ENCODE data around the gene SLC2A6.

Gene SLC2A6

DNA sequence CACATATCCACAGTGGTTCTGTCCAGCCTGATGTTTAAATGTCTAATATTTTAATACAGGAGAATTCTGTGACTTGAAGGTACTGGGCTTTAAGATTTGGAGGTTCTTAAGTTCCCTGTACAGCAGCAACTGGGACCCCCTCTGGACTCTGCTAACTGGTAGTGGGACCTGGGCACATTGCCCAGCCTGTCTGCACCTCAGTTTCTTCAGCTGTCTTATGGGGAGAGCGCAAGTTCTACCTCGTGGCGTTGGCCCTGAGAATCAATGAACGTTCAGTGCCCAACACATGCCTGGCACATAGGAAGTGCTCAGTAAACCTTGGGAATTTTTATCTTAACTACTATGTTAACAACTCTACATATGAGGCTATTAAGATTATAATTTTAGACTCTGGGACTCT lies 1.4 kb downstream of the SLC2A6 start:
- DNase-seq, result no peak

DNA sequence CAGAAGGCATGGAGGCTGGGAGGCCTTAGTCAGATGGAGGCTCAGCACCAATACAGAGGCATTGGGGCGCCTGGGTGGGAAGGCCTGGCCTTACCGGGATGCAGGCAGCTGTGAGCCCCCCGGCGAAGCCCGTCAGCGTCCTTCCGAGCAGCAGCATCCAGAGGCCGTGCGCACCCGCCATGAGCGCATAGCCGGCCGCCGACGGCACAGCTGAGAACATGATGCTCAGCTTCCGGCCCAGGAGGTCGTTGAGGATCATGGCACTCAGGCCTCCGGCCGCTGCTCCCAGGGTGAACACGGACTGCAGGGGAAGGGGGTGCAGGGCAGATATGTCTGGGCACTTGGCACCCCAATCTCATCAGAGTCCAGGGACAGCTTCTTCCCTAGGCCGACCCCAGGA lies 2.0 kb downstream of the SLC2A6 start:
- DNase-seq, result no peak

DNA sequence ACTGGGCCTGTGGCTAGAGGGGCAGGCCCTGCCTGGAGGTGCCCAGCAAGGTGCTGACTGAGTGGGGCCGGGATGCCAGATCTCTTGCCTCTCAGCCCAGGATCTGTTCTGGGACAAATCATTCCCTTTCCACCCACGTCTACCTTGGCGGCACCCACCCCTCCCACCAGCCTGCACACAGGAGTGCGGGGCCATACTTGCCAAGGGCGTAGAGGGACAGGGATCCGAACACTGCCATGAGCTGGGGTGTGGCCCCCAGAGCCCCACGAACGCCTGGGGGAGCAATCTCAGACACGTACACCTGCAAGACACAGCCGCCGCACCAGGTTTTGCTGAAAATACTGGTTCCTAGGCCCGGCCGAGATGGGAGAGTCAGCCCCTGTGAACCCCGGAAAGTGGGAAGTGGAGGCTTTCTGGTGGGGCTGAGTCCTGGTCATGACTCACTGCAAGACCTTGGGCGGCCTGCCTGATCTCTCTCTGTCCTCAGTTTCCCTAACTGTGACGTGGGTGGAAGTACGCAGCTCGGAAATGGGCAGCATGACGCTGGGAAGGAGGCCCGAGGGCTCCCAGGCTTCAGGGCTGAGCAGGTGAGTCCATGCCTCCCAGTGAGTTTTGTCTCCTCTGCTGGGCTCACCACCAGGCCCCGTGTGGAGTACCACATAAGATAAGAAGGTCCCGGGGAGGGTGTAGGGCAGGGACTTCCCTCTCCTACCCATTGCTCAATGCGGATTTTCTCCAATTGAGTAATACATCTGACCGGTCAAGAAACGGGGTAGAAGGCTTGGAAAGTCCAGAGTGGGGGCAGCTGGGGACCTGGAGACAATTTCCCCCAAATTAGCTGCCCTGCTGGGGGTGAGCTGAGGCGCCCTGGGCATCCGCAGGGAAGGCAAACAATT lies 2.6 kb downstream of the SLC2A6 start:
- DNase-seq, result no peak

DNA sequence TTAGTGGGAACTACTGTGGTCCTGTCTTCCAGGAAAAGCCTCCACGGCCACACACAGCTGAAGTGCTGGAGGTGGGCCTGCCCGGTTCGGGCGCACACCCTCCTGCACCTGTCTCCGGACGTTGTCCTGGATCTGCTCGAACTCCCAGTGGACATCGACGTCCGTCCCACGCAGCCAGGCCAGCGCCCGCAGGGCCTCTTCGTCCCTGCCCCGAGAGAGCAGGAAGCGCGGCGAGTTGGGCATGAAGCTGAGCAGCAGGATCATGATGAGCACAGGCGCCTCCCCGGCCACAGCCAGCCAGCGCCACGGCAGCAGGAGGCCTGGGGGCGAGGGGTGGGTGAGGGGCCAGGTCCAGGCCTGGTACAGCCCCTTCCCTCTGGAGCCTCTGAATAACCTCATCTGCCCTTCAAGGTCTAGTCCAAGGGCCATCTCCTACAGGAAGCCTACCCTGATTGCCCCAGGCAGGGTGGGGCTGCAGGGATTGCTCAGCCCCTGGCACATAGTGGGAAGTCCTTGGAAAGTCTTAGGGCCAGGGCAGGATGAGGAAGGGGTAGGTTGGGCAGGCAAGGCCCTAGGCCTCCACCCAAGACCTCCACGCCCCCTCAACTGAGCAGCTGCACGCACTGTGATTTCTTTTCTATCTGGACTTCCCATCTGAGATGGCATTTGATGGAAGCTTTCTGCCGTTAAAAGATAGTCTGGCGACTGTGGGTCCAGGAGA lies 3.4 kb downstream of the SLC2A6 start:
- no peak for DNase-seq

DNA sequence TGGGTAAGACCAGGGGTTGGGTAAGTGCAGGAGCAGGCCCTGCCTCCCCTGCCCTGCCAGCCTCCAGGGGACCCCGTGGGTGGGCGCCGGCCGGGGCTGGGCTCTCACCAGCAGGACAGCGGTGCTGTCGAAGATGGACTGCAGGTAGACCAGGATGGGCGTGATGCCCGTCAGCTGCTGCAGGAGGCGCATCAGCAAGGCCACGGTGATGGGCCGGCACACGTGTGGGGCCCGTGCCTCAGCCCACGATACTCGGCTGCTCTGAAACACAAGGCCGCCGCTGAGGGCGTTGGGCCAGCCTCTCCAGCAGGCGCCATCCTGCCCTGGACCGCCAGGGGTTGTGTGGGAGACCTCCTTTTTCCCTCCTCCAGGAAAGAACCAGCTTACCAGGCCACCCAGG lies 4.0 kb downstream of the SLC2A6 start:
- no peak for DNase-seq

DNA sequence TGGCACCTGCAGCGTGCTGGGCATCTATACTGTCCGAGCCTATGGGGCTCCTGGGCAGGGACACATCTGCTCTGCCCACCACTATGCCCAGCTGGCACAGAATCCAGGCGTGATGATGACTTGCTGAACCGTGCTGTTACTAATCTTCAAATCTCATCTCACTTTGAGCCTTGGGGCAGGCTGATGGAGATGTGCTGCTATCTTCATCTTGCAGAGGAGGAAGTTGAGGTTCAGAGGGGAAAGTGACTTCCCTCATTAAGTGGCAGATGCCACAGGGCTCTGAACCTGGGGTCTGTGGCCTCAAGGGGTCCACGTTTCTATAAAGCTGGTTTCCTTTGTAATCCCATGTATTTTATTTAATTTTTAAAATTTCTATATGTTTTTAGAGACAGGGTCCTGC lies 4.7 kb downstream of the SLC2A6 start:
- DNase-seq, result no peak

DNA sequence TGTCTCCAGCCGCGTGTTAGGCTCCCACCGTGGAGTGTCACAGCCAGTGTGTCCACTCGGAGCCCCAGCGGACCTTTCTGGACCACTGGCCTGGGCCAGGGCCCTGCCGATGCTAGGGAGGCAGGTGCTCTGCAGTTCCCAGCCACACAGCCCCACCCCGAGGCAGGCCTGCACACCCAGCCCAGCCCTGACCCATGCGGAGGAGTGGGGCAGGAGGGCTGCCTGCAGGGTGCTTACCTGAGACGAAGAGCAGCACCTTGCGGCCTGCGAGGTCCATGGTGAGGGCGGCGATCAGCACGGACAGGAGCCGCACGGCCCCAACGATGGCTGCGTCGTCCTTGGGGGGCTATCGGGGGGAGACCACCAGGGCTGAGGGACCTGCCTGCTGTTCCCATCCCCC lies 5.2 kb downstream of the SLC2A6 start:
- no peak for DNase-seq

DNA sequence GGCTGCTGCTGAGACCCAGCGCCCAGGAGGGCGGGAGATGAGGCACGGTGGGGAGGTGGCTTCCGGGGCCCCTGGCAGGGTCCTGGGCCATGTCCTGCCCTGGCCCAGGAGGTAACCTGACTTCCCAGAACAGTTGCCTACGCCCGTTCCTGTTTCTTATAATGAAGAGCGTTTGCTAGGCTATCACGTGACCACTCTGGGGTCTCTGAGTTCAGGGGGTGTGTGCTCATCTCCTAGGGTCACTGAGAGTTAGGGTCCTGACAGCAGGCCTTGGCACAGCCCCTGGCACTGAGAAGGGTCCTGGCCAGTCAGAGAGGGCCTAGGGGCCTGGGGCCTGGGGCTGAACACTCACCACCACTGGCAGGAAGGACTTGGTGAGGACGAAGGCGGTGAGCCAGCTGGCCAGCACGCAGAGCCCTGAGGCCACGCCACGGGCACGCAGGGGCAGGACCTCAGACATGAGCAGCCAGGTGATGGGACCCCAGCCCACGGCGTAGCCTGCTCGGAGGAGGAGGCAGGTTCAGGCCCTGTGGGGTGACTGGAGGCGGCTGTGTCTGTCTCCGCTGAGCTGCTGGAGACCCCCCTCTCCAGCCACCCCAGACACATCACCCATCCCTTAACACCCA lies 6.0 kb downstream of the SLC2A6 start:
- no peak for DNase-seq

DNA sequence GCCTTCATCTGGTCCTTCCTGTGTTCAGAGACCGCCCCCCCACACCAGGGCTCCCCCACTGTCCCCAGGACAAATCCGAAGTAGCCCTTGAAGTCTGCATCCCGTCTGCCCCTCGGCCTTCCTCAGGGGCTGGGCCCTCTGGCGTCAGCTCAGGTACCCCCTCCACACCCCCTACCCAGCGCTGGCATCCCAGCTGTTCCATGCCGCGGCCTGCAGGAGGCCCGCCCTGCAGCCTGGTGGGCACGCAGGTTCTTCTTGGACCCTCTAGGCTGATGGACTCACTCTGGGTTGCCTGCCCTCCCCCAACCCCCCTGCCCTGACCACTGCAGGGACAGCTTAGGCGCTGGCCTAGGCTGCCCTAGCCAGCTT lies 6.6 kb downstream of the SLC2A6 start:
- no peak for DNase-seq

DNA sequence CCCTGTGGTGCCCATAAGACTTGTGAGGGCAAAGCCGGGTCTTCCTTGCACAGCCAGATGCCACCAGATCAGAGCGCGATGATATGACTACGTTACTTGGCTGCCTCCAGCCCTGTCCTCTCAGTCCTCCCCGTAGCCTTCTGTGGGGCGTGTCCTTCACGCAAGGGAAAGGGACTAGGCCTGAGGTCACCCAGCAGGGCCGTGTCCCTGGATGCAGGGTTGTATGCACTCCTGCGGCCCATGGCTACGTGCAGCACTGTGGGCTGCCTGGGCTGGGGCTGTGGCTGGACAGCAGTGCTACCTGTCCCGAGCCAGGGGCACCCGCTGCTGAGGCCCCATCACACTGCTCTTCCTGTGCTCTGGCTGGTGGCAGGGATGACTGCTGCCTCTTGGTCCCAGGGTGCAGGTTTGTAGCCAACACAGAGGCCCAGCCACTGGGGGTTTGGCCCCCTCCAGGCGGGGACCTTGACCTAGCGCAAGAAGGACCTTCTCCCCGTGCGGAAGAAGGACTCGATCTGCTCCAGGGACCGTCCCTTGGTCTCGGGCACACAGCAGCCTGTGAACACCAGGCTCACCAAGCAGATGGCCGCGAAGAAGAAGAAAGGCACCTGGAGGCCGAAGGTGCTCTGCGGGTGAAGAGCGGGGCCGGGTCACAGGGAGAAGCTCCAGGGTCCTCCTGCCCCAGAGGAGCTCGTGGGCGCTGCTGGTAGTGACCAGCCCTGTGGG lies 7.2 kb downstream of the SLC2A6 start:
- DNase-seq, result no peak

DNA sequence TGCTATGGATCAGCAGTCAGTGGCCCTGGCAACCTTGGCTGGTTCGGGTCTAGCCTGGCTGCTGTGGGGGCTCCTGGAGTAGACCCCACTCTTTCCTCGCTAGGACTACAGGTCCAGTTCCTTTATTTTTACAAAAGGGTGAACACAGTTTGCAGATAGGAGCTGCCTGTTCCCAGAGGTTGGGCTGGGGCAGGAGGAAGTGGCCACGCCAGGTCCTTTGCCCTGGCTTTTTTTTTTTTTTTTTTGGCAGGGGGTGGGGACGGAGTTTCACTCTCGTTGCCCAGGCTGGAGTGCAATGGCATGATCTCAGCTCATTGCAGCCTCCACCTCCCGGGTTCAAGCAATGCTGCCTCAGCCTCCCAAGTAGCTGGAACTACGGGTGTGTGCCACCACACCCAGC lies 7.9 kb downstream of the SLC2A6 start:
- no peak for DNase-seq

DNA sequence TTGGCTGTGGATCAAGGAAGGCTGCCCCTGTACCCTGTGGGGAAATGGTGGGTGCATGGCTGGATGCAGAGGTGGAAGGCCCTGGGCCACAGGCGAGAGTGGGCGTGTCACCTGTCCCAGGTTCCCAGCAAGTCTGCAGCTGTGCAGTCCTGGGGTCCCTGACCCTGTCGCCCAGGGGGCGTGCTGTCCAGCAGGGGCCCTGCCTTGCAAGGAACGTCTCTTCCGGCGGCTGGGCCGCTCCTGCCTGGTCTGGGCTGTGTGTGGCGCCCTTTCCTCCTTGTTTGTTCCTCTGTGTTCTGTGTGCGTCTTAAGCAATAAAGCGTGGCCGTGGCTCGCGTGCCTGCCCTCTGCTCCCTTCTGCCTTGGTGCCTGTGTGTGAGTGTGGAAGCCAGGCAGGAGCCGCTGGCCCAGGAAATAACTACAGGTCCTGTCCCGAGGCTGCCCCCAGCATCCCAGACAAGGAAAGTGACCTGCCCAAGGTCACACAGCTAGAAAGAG lies 8.4 kb downstream of the SLC2A6 start:
- DNase-seq, result no peak

DNA sequence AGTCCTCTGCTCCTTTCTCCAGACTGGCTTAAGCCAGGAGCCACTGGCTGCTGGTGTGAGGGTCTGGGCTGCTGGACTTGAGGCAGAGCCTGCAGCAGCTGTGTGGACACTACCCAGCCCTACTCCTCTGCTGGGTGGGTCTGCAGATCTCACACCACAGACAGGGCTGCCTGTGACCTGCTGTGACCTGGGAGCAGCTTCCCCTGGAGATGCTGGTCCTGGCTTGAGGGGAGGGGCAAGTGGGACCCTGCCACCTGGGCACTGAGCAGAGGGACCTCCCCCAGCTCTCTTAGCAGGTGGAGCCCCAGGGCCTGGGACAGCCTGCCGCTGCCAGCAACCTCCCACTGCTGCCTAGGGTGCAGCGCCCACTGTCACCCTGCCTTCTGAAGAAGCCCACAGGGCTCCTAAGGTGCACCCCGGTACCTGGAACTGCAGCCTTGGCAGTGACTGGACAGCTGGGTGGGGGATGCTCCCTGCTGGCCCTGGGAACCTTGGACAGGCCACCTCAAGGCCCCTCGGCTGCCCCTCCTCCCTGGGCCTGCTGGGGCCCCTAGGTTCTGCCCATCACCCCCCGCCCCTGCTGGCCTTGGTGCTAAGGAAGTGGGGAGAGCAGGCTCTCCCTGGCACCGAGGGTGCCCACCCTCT lies 10.0 kb downstream of the SLC2A6 start:
- no peak for DNase-seq

DNA sequence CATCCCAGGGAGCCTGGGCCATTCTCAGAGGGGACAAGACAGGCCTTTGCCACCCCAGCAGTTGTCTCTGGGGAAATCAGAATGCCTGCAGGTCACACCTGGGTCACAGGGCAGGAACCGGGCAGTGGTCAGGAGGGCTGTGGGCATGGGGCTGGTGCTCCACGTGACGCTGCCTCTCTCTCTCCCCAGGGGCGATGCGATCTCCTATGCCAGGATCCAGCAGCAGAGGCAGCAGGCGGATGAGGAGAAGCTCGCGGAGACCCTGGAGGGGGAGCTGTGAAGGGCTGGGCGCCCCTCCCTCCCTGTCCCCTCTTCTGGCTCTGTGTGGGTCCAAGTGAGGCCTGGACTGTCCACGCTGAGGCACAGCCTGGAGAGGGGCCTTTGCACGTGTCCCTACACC lies 10.5 kb downstream of the SLC2A6 start:
- no peak for DNase-seq

DNA sequence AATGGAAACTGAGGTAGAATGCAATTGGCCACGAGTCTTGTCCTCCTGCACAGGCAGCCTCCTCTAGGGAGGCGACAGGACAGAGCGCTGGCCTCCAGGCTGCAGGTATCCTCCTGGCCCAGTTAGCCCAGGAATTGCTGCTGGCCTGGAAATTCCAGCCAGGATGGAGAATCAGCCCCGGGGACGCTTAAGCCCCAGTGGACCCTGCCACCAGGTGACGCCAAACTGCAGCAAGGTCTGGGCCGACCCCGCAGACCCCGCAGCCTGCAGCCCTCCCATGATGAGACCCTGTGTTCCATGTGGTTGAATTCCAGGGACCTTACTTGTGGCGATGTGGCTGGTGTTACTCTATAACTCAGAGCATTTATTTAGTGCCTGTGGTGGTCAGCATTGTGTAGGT lies 11.8 kb downstream of the SLC2A6 start:
- DNase-seq, result no peak

DNA sequence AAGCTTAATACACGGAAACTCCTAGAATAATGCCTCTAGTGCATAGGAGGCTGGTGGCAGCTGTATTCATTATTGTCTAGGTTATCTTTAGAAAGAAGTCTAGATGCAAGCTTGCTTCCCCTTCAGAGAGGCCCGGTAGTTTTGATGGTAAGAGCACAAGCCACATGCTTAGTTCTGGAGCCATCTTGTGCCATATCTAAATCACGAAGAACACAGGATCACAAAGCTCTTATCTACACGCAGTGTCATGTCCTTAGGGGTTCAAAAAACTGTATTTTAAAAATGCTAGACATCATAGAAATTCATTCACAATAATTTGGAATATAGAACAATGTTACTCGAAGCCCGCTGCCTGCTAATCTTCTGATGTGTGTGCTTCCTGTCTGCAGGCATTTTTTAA lies 12.9 kb downstream of the SLC2A6 start:
- no peak for DNase-seq

DNA sequence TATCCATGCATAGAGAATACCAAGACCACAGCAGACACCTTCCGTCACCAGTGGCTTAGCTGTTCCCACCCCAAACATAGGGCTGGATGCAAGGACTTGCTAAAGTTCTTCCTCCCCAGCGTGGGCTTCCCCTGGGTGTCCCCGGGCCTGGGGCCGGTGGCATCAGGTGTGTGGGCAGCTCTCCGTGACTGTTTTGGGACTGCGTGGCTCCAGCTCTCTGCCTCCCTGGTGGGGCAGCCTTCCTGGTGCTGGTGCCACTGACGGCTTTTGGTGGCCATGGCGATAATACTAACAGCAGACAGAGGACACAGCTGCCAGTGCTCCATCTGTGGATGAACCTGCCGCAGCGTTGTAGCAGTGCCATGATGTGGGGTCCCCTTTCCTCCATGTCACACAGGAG lies 14.3 kb downstream of the SLC2A6 start:
- no peak for DNase-seq

DNA sequence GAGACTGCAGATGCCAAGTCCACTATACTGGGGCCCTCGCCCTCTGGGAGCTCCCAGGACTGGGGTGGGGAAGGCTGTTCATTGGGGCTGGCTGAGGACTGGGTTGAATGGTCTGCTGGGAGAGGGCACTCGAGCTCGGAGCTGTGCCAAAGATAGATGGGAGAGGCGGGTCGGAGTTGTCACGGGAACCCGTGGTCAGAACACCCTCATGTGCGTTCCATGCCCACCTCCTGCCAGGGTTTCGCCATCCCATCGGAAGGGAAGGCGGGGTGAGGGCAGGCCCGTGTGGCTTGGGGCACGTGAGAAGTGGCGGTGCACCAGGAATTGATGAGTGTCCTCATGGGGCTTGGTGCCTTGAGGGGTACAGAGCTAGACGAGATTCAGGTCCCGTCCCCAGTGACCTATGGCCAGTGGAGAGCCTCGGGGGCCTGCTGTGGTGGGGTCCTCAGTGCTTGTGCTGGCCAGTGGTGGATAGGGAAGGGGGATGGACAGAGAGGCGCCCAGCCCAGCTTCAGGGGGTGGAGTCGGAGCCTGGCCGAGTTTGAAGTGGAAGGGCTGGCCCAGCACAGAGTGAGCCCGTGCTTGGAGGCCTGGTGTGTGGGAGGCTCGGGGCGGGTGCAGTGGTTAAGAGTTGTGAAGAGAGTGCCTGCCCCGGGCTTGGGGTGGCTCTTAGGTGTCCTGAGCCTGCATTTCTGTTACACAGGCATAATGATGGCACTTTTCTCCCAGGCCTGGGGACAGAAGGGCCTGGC lies 14.9 kb downstream of the SLC2A6 start:
- no peak for DNase-seq

DNA sequence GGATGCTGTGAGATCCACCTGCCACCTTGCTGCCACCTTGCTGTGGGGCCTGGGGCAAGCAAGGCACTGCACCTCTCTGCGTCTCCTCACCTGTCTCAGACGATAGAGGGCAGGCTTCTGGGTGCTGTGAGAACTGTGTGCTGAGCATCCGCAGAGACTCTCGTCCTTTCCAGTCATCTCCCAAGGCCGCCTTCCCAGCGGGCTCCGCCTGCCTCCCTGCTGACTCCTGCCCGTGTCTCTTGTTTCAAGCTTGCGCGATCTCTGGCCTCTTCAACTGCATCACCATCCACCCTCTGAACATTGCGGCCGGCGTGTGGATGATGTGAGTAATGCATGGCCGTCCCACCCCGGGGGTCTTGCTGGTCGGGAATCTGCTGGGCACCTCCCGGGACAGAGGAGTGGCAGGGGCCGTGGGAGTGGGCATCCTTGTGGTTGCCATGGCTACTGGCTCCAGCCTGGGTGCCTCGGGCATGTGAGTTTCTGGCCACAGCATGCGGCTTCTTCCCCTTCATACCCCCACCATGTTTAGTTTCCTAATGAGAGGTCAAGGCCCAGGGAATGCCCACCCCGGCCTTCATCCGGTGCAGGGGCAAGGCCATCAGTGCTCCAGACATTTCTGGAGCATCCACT lies 15.6 kb downstream of the SLC2A6 start:
- DNase-seq, result peak in 1 of 14 donors; percentile 14

DNA sequence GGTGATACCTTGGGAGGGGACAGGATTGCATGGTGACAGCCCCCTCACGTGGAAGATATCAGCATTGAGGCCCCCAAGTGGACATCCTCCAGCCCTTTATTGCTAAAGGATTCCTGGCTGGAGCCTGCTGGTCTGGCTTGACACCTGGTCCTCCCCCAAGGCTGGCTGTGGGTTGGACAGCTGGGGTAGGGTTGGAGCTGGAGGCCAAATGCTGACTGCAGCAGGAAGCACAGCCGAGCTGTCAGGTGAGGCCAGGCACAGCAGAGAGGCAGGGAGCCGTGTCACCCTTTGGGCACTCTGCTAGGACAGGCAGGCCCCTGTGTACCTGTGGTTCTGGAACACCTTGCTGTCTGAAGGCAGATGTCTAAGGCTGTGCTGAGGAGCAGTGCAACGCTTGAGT lies 16.9 kb downstream of the SLC2A6 start:
- peak in 1 of 14 donors; percentile 42 for DNase-seq
